PC-9 (cell line): ENCODE results near the gene EIF4G3. TPM values are rescaled to one million over a fixed set of nuclear protein-coding genes. Genes with fewer than 3 reads are reported as not detected.

Source experiments
- BruUV-seq: library from RNA; stranded (reverse); fragments of 400-500 nt; replicated peaks from 2 replicates; lab custom pipeline; 2021; lab: Mats Ljungman, UMichigan
- CTCF ChIA-PET: fragments of 300-600 bp; sonication (Branson Sonifier 250); formaldehyde crosslinking; loops from one replicate; lab custom pipeline; 2022; ENCODE audit warnings: antibody characterized with exemption; lab: Charles Lee
- POLR2A ChIA-PET: fragments of 300-600 bp; sonication (Branson Sonifier 250); formaldehyde crosslinking; loops from one replicate; lab custom pipeline; 2022; ENCODE audit warnings: antibody characterized with exemption; ENCODE audit not compliant: unreplicated experiment; lab: Charles Lee
- DNase-seq, 2 experiments: peaks; one replicate each; pipeline versions ENCODE4 v3.0.0 to v3.0.0-alpha.2; 2015 to 2022; ENCODE audit warnings: mixed read lengths in 1 of 2
- H2AFZ ChIP-seq: fragments of 200-600 bp; sonication (generic); 2 replicates; pipeline ENCODE4 v1.8.1; 2017; ENCODE audit warnings: antibody characterized with exemption
- H3F3A ChIP-seq: fragments of 200-600 bp; sonication (generic); 2 replicates; pipeline ENCODE4 v1.8.1; 2017; ENCODE audit warnings: antibody characterized with exemption, mild to moderate bottlenecking, low read depth; ENCODE audit not compliant: insufficient read depth
- H3K27ac ChIP-seq: fragments of 200-600 bp; sonication (generic); 2 replicates; pipeline ENCODE4 v1.6.1; 2016; ENCODE audit warnings: mixed run types
- H3K27me3 ChIP-seq: fragments of 200-600 bp; sonication (generic); 2 replicates; pipeline ENCODE4 v1.6.1; 2016; ENCODE audit warnings: low read depth, mixed run types; ENCODE audit not compliant: insufficient read depth
- H3K36me3 ChIP-seq: fragments of 200-600 bp; sonication (generic); 2 replicates; pipeline ENCODE4 v1.6.1; 2016; ENCODE audit warnings: low read depth, mixed run types
- H3K4me1 ChIP-seq: fragments of 200-600 bp; sonication (generic); replicated peaks from 2 replicates; pipeline ENCODE4 v1.6.1; 2016; ENCODE audit warnings: mixed run types; ENCODE audit not compliant: insufficient read depth
- H3K4me2 ChIP-seq: fragments of 200-600 bp; sonication (generic); 2 replicates; pipeline ENCODE4 v1.6.1; 2017; ENCODE audit warnings: mixed run types
- H3K4me3 ChIP-seq: fragments of 200-600 bp; sonication (generic); 2 replicates; pipeline ENCODE4 v1.6.1; 2016; ENCODE audit warnings: mixed run types
- H3K79me2 ChIP-seq: fragments of 200-600 bp; sonication (generic); 2 replicates; pipeline ENCODE4 v1.6.1; 2017; ENCODE audit warnings: low read depth, mixed run types
- H3K9me2 ChIP-seq: fragments of 200-600 bp; sonication (generic); 2 replicates; pipeline ENCODE4 v1.8.1; 2017; ENCODE audit warnings: mild to moderate bottlenecking; ENCODE audit not compliant: insufficient read depth
- H3K9me3 ChIP-seq: fragments of 200-600 bp; sonication (generic); 2 replicates; pipeline ENCODE4 v1.8.1; 2016; ENCODE audit warnings: low read depth; ENCODE audit not compliant: insufficient read depth
- H4K20me1 ChIP-seq: fragments of 200-600 bp; sonication (generic); 2 replicates; pipeline ENCODE4 v1.8.1; 2017; ENCODE audit not compliant: insufficient read depth
- CTCF ChIP-seq: fragments of 200-600 bp; sonication (generic); conservative IDR thresholded peaks from 2 replicates; pipeline ENCODE4 v1.6.1; 2017; ENCODE audit warnings: mixed run types, antibody characterized with exemption, mild to moderate bottlenecking, moderate library complexity
- EZH2 ChIP-seq: fragments of 200-600 bp; sonication (generic); IDR thresholded peaks from 2 replicates; pipeline ENCODE4 v1.8.0; 2017; ENCODE audit warnings: antibody characterized with exemption, low read depth
- intact Hi-C: fragments of 100-400 bp; cut with micrococcal nuclease; formaldehyde crosslinking; loops from one replicate; pipeline ENCODE4 v1.10.0; 2022; ENCODE audit not compliant: unreplicated experiment
- total RNA-seq: library from RNA; stranded (reverse); gene quantifications from 2 replicates; pipeline ENCODE4 v1.2.3, GENCODE V29; 2021

Gene EIF4G3
- total RNA-seq, 1 experiment from 2014 or later: 63.2 TPM

- Histone ChIP-seq H3K4me2 (no peak overlapping the region), H3K27ac (no peak overlapping the region), H3K9me3 (no peaks in the 10 kb centered on the region), H3K9me2 (no peaks in the 10 kb centered on the region), H2AFZ (no peak overlapping the region), H3F3A (no peaks in the 10 kb centered on the region), H3K27me3 (no peaks in the 10 kb centered on the region), H3K4me3 (no peak overlapping the region), H4K20me1 (no peaks in the 10 kb centered on the region; the same call in 1 of the 2 replicates), H3K4me1 (no peaks in the 10 kb centered on the region), H3K36me3 (no peaks in the 10 kb centered on the region), H3K79me2 (no peaks in the 10 kb centered on the region)
- BruUV-seq: no TSS peak
- intact Hi-C loops: no loop called here
- CTCF ChIA-PET: no interaction called here
- TF ChIP-seq EZH2 (no peak), CTCF (no peak)
- DNase-seq: no peak
- POLR2A ChIA-PET: no interaction called here
Observed at GRCh38 chr1:20903437-20903836, 273.3 kb downstream of the EIF4G3 start.

- BruUV-seq: no TSS peak
- Histone ChIP-seq H3K4me2 (no peak overlapping the region), H3K9me3 (no peaks in the 10 kb centered on the region), H3K27me3 (no peaks in the 10 kb centered on the region), H3F3A (peaks cover 8% of the 10 kb centered on the region), H3K79me2 (no peaks in the 10 kb centered on the region), H3K4me1 (peaks cover 16% of the 10 kb centered on the region; the same call in 1 of the 2 replicates), H3K4me3 (no peak overlapping the region), H2AFZ (no peak overlapping the region), H3K9me2 (no peaks in the 10 kb centered on the region), H4K20me1 (peaks cover 11% of the 10 kb centered on the region), H3K27ac (no peak overlapping the region), H3K36me3 (peaks cover 5% of the 10 kb centered on the region; the same call in 1 of the 2 replicates)
- TF ChIP-seq CTCF (no peak), EZH2 (no peak)
- no peak for DNase-seq
- CTCF ChIA-PET: no interaction called here
- intact Hi-C loops: no loop called here
- POLR2A ChIA-PET: interaction anchor here (0.7 kb wide), 1 partner anchor 126 kb away, joined by 10 read pairs; no protein-coding TSS in a partner anchor
Observed at GRCh38 chr1:20900056-20900455, 276.6 kb downstream of the EIF4G3 start.

GRCh38 chr1:20899154-20899972 is 277.3 kb downstream of the EIF4G3 start:
- no TSS peak for BruUV-seq
- Histone ChIP-seq H4K20me1 (peaks cover 12% of the 10 kb centered on the region), H3K4me3 (no peak overlapping the region), H3K9me2 (no peaks in the 10 kb centered on the region), H2AFZ (no peak overlapping the region), H3K36me3 (peaks cover 5% of the 10 kb centered on the region; the same call in 1 of the 2 replicates), H3K27ac (no peak overlapping the region), H3K4me1 (peaks cover 16% of the 10 kb centered on the region; the same call in 1 of the 2 replicates), H3F3A (peaks cover 8% of the 10 kb centered on the region), H3K79me2 (no peaks in the 10 kb centered on the region), H3K9me3 (no peaks in the 10 kb centered on the region), H3K4me2 (no peak overlapping the region), H3K27me3 (no peaks in the 10 kb centered on the region)
- ChIA-PET POLR2A (interaction anchor here (0.7 kb wide), 1 partner anchor 126 kb away, joined by 10 read pairs; no protein-coding TSS in a partner anchor), CTCF (no interaction called here)
- intact Hi-C loops: no loop called here
- TF ChIP-seq CTCF (no peak), EZH2 (no peak)
- no peak for DNase-seq
